Measurements from ENCODE around the gene GCK.

Gene GCK

GRCh38 chr7:44155191-44156185, 33.8 kb downstream of the GCK start:
- no peak for DNase-seq (ENCODE audit: low read depth in 2 of 2)

GRCh38 chr7:44154703-44155102, 34.5 kb downstream of the GCK start:
- DNase-seq (ENCODE audit: low read depth in 2 of 2), result no peak

- DNase-seq (ENCODE audit: low read depth in 2 of 2), result no peak
Observed at GRCh38 chr7:44153948-44154335, 35.3 kb downstream of the GCK start.

GRCh38 chr7:44152971-44153947, 36.0 kb downstream of the GCK start:
- DNase-seq (ENCODE audit: low read depth in 2 of 2), result no peak

GRCh38 chr7:44151956-44152355, 37.3 kb downstream of the GCK start:
- DNase-seq (ENCODE audit: low read depth in 2 of 2), result no peak

- DNase-seq (ENCODE audit: low read depth in 2 of 2), result no peak
Observed at GRCh38 chr7:44150966-44151941, 38.0 kb downstream of the GCK start.

- no peak for DNase-seq (ENCODE audit: low read depth in 2 of 2)
Observed at GRCh38 chr7:44150466-44150832, 38.8 kb downstream of the GCK start.

- DNase-seq (ENCODE audit: low read depth in 2 of 2), result no peak
Observed at GRCh38 chr7:44149571-44150465, 39.4 kb downstream of the GCK start.

GRCh38 chr7:44148961-44149536, 40.2 kb downstream of the GCK start:
- DNase-seq (ENCODE audit: low read depth in 2 of 2), result no peak

- DNase-seq (ENCODE audit: low read depth in 2 of 2), result no peak
Observed at GRCh38 chr7:44148166-44148565, 41.1 kb downstream of the GCK start.

GRCh38 chr7:44147026-44147991, 41.9 kb downstream of the GCK start:
- DNase-seq (ENCODE audit: low read depth in 2 of 2), result no peak

- DNase-seq (ENCODE audit: low read depth in 2 of 2), result peak; percentile 13 to 40
Observed at GRCh38 chr7:44145969-44146911, 43.0 kb downstream of the GCK start.

GRCh38 chr7:44145479-44145968, 43.7 kb downstream of the GCK start:
- DNase-seq (ENCODE audit: low read depth in 2 of 2), result peak in 1 of 2 donors; percentile 40

- DNase-seq (ENCODE audit: low read depth in 2 of 2), result no peak
Observed at GRCh38 chr7:44144968-44145478, 44.2 kb downstream of the GCK start.

- no peak for DNase-seq (ENCODE audit: low read depth in 2 of 2)
Observed at GRCh38 chr7:44144426-44144967, 44.7 kb downstream of the GCK start.

- DNase-seq (ENCODE audit: low read depth in 2 of 2), result no peak
Observed at GRCh38 chr7:44143646-44144250, 45.5 kb downstream of the GCK start.

Data from stimulated activated CD4-positive, alpha-beta T cell treated with anti-CD3 and anti-CD28 coated beads, Interleukin-1b, Interleukin-23, amount 100 ng/mL, for 1 hour (primary cell).